Islet precursor cell (in vitro differentiated cells): ENCODE data around the gene LDLR.
"Not testable (repeated sequence)": the region's sequence is repeated elsewhere in the genome, so short reads cannot be mapped to it uniquely, and the experiment has no call there.

Experiments used
- DNase-seq: peaks from one replicate; pipeline ENCODE4 v3.0.0-alpha.2; 2018

Gene LDLR

DNA sequence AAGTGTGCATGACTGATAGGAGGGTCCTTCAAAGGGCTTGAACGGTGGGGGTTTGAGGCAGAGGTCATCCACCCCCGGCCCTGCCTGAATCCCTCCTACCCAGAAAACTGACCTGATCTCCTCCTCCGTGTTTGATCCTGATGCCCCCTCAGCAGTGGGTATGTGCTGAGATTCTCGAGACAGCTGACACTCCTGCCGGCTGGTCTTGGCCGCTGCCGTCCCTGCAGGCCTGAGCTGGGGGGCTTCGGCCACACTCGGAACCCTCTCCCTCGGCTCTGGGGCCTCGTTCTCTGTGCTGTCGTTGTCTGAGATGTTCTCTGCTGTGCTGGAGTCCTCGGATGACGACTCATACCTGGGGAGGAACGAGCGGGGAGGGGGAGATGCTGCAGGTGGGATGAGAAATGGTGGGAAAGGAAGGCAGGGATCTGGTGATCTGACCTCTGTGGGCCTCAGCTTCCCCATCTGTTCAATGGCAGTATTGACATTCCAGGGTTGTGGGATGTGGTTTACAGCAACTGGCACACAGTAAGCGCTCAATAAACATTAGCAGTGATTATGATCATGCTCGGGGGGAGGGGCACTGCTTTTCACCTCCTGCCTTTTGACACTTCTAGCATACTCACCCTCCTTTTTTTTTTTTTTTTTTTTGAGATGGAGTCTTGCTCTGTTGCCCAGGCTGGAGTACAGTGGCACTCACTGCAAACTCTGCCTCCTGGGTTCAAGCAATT is 87.4 kb downstream of the LDLR start:
- no peak for DNase-seq

DNA sequence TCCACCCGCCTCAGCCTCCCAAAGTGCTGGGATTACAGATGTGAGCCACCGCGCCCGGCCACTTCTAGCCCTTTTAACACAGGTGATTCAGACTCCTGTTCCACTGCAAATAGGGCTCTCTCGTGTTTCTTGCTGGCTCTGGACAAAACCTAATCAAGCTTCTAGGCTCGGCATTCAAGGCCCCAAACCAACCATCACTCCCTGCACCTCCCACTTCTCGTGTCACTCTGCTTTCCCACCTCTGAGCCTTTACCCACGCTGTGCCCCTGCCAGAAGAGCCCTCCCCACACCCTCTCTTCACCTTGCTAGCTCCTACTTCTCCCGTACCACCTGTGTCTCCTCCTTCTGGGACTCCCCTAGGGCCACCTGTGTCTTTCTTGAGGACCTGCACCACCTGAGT is 88.3 kb downstream of the LDLR start:
- no peak for DNase-seq

DNA sequence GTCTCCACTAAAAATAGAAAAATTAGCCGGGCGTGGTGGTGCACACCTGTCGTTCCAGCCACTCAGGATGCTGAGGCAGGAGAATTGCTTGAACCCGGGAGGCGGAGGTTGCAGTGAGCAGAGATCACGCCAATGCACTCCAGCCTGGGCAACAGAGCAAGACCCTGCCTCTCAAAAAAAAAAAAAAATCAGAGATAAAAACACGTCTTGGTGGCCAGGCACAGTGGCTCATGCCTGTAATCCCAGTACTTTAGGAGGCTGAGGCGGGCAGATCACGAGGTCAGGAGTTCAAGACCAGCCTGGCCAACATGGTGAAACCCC is 89.8 kb downstream of the LDLR start:
- not testable (repeated sequence) for DNase-seq

DNA sequence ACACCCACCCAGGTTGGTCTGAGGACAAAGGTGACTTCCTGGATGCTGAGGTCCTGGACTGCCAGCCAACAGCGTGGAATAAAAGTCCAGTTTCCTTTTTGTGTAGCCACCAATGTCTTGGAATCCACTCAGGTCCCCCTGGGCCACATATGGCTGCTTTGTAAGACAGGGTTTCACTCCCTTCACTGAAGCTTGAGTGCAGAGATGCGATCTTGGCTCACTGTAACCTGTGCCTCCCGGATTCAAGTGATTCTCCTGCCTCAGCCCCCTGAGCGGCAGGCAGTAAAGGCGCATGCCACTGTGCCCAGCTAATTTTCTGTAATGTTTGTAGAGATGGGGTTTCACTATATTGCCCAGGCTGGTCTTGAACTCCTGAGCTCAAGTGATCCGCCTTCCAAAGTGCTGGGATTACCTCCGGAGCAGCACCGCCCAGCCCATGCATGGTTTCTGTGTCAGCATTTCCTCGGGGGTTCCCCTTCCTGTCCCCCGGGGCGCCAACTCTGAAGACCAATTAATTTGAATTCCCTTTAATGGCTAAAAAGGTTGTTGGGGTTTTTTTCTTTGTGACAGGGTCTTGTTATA is 90.5 kb downstream of the LDLR start:
- DNase-seq: no peak

DNA sequence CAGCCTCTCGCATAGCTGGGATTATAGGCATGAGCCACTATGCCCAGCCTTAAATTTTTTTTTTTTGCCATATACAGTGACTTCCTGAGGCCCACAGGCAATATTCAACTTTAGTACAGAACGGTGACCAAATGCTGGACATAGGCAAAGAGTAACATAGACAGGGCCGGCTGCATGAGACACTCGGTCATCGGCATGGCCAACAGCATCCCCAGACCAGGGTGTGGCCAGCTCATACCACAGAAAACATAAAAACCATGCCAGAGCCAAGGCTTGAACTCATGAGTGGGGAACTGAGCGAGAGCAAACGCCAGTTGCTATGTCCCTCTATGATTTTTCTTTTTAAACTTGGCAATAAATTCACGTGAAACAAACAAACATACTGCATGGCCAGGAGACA is 91.1 kb downstream of the LDLR start:
- DNase-seq: no peak

DNA sequence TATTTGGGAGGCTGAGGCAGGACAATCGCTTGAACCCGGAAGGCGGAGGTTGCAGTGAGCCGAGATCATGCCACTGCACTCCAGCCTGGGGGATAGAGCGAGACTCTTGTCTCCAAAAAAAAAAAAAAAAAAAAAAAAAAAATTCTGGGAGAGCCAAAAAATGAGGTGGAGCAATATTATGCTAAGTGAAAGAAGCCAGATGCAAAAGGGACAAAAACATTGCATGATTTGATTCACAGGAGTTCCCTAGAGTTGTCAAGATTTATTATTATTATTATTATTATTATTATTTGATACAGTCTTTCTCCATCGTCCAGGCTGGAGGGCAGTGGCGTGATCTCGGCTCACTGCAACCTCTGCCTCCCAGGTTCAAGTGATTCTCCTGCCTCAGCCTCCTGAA is 91.7 kb downstream of the LDLR start:
- DNase-seq: not testable (repeated sequence)

DNA sequence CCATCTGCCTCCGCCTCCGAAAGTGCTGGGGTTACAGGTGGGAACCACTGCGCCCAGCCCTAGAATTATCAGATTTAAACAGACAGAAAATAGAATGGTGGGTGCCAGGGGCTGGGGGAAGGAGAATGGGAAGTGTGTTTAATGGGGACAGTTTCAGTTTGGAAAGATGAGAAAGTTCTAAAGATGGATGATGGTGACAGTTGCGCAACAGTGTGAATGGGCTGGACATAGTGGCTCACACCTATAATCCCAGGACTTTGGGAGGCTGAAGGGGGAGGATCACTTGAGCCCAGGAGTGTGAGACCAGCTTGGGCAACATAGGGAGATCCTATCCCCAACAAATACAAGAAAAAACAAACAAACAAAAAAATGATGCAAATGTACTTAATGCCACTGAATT is 92.2 kb downstream of the LDLR start:
- DNase-seq: no peak
